GM13977 (cell line): ENCODE data around the gene MAP7D2.

Experiments used
- DNase-seq: peaks from one replicate; pipeline ENCODE4 v3.0.0; 2012; ENCODE audit warnings: low spot score
- in situ Hi-C: fragments of 300-500 bp; cut with MboI; formaldehyde crosslinking; loops from one replicate; pipeline ENCODE4 v1.12.0; 2022; ENCODE audit warnings: low sequenced_read_pairs, low pct_unique_long_range_greater_than_20kb, mixed read lengths, inconsistent platforms; ENCODE audit not compliant: unreplicated experiment
- TF ChIP-seq, protein P1 (sequence below): IDR thresholded peaks from 2 replicates; pipeline ENCODE4 v1.5.1; 2012; ENCODE audit warnings: mild to moderate bottlenecking, control low read depth; ENCODE audit not compliant: insufficient read depth; ENCODE audit errors: extremely low read depth, missing control alignments

Gene MAP7D2

GRCh38 chrX:20063153-20063552, 53.6 kb downstream of the MAP7D2 start:
- no peak for DNase-seq
- in situ Hi-C loops = loop anchor here (25.0 kb wide), 1 partner anchor 151 kb away; no protein-coding TSS in a partner anchor
- TF ChIP-seq, protein P1, sequence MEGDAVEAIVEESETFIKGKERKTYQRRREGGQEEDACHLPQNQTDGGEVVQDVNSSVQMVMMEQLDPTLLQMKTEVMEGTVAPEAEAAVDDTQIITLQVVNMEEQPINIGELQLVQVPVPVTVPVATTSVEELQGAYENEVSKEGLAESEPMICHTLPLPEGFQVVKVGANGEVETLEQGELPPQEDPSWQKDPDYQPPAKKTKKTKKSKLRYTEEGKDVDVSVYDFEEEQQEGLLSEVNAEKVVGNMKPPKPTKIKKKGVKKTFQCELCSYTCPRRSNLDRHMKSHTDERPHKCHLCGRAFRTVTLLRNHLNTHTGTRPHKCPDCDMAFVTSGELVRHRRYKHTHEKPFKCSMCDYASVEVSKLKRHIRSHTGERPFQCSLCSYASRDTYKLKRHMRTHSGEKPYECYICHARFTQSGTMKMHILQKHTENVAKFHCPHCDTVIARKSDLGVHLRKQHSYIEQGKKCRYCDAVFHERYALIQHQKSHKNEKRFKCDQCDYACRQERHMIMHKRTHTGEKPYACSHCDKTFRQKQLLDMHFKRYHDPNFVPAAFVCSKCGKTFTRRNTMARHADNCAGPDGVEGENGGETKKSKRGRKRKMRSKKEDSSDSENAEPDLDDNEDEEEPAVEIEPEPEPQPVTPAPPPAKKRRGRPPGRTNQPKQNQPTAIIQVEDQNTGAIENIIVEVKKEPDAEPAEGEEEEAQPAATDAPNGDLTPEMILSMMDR = no peak

GRCh38 chrX:20061855-20062254, 54.9 kb downstream of the MAP7D2 start:
- no peak for DNase-seq
- TF ChIP-seq, protein P1 = no peak
- in situ Hi-C loops = loop anchor here (25.0 kb wide), 1 partner anchor 150 kb away; no protein-coding TSS in a partner anchor

DNA sequence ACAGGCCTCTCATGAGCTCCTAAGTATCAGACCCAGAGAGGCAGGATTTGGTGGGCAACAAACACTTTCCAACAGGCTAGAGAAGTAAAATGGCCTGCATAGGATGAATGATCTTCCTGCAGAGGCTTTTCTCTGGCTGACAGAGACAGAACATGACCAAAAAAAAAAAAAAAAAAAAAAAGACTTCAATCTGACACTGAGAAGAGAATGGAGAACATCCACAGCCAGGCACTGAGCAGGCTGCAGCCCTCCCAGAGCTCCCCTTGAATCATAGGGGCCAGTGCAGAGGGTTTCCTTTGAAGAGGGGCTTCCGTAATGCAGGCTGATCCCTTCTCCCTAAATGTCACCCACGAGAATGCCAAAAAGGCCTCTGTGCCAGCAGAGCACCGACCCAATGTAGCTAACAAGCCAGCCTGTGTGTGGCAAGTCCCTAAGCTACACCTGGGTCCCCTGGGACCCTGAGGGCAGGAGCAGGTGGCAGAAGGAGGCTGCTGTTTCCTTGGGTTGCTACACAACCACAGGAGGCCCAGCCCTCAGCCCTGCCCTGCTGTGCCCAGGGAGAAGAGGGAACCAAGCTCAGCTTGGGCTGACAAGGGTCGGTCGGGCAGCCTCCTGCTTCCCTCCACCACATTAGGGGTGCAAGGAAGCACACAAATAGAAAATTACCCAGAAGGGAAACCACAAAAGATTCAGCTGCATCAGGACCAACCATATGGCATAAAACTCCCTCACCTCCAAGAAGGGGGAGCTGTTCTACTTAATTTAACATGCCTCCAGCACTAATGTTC, 55.6 kb downstream of the MAP7D2 start:
- no peak for DNase-seq
- in situ Hi-C loops = loop anchor here (25.0 kb wide), 1 partner anchor 149 kb away; no protein-coding TSS in a partner anchor
- TF ChIP-seq, protein P1 = no peak

GRCh38 chrX:20059467-20060128, 57.1 kb downstream of the MAP7D2 start:
- in situ Hi-C loops = loop anchor here (25.0 kb wide), 1 partner anchor 147 kb away; no protein-coding TSS in a partner anchor
- no peak for DNase-seq
- TF ChIP-seq, protein P1 = no peak

GRCh38 chrX:20057479-20057878, 59.2 kb downstream of the MAP7D2 start:
- no peak for DNase-seq
- in situ Hi-C loops = loop anchor here (25.0 kb wide), 1 partner anchor 145 kb away; no protein-coding TSS in a partner anchor
- TF ChIP-seq, protein P1 = no peak

DNA sequence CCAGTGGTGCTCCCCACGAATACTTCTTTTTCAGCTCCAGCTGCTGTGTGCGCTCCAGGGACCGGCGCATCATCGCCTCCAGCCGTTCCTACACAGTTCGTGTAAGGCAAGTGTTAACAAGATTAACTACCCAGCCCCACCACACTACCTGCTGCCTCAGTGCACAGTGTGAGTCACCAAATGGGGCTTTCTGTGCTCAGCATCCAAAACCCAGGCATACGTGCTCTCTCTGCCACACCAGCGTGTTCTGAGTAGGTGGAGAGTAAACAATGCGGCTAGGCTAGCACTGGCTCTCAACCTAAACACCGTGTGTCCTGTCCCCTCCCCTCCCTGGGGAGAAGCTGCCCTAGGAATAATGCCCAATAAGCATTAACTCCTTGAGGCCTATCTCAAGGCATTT, 60.0 kb downstream of the MAP7D2 start:
- TF ChIP-seq, protein P1 = no peak
- in situ Hi-C loops = loop anchor here (25.0 kb wide), 1 partner anchor 144 kb away; no protein-coding TSS in a partner anchor
- DNase-seq = no peak
